Common myeloid progenitor, CD34-positive (primary cell): ENCODE measurements around the gene HPGDS.
"Not testable (repeated sequence)": the region's sequence is repeated elsewhere in the genome, so short reads cannot be mapped to it uniquely, and the experiment has no call there.

Experiments used
- CTCF ChIA-PET: fragments of 350-600 bp; sonication (Branson Sonifier 250); formaldehyde crosslinking; loops from one replicate; lab custom pipeline; 2021; ENCODE audit warnings: antibody characterized with exemption; lab: Charles Lee
- POLR2A ChIA-PET: fragments of 350-600 bp; sonication (Branson Sonifier 250); formaldehyde crosslinking; loops from one replicate; lab custom pipeline; 2021; ENCODE audit warnings: antibody characterized with exemption; lab: Charles Lee
- DNase-seq, 3 donors: peaks; one replicate each; pipeline versions ENCODE4 v3.0.0 to v3.0.0-alpha.2; 2013
- H3K27ac ChIP-seq, 2 experiments: 1 replicate in 1 of 2; 2 replicates in 1 of 2; pipeline ENCODE4 v1.7.0; 2013; ENCODE audit warnings: inconsistent platforms in 2 of 2, low read length in 2 of 2, mild to moderate bottlenecking in 2 of 2, low read depth in 1 of 2, moderate library complexity in 1 of 2; ENCODE audit not compliant: severe bottlenecking in 2 of 2, insufficient read depth in 1 of 2, poor library complexity in 1 of 2
- H3K27me3 ChIP-seq, 5 experiments: replicated peaks in 2 of 5; 1 replicate in 3 of 5; 2 replicates in 2 of 5; pipeline versions ENCODE4 v1.6.1 to v1.7.0; 2013; ENCODE audit warnings: low read length in 4 of 5, mild to moderate bottlenecking in 2 of 5, moderate library complexity in 2 of 5, inconsistent platforms in 1 of 5; ENCODE audit not compliant: insufficient read depth in 5 of 5, control insufficient read depth in 4 of 5
- H3K36me3 ChIP-seq, 4 experiments: 1 replicate in 2 of 4; 2 replicates in 2 of 4; pipeline versions ENCODE4 v1.6.1 to v1.7.0; 2013; ENCODE audit warnings: low read length in 3 of 4, control low read depth in 1 of 4, mild to moderate bottlenecking in 1 of 4; ENCODE audit not compliant: control insufficient read depth in 4 of 4, insufficient read depth in 4 of 4
- H3K4me1 ChIP-seq, 4 experiments: 1 replicate in 3 of 4; 2 replicates in 1 of 4; pipeline versions ENCODE4 v1.6.1 to v1.7.1; 2013; ENCODE audit warnings: low read length in 3 of 4, mild to moderate bottlenecking in 3 of 4, control low read depth in 1 of 4, inconsistent platforms in 1 of 4, moderate library complexity in 1 of 4; ENCODE audit not compliant: control insufficient read depth in 4 of 4, insufficient read depth in 4 of 4; ENCODE audit errors: control extremely low read depth in 1 of 4
- H3K4me3 ChIP-seq, 7 experiments: 1 replicate in 4 of 7; 2 replicates in 3 of 7; pipeline versions ENCODE4 v1.5.1 to v1.7.0; 2013; ENCODE audit warnings: mild to moderate bottlenecking in 7 of 7, low read length in 6 of 7, moderate library complexity in 6 of 7, inconsistent platforms in 2 of 7, low read depth in 2 of 7, control low read depth in 1 of 7; ENCODE audit not compliant: insufficient read depth in 4 of 7, control insufficient read depth in 1 of 7; ENCODE audit errors: extremely low read depth in 1 of 7
- H3K9me3 ChIP-seq, 5 experiments: 1 replicate in 4 of 5; 2 replicates in 1 of 5; pipeline versions ENCODE4 v1.6.1 to v1.7.1; 2013; ENCODE audit warnings: low read length in 4 of 5, mild to moderate bottlenecking in 2 of 5, inconsistent platforms in 1 of 5, low read depth in 1 of 5, moderate library complexity in 1 of 5; ENCODE audit not compliant: control insufficient read depth in 4 of 5, insufficient read depth in 2 of 5; ENCODE audit errors: control extremely low read depth in 1 of 5
- WGBS: methylation state at CpG from one replicate; pipeline ENCODE4 v1.1.5; 2013; ENCODE audit not compliant: insufficient coverage; 5-methylcytosine and 5-hydroxymethylcytosine counted together

The HPGDS gene

GRCh38 chr4:94341481-94342370 is 910 bp downstream of the HPGDS start:
- H3K27me3 ChIP-seq: no peaks in the 10 kb centered on the region
- peak overlapping the region in 1 of 2 experiments; percentile 30 for H3K27ac ChIP-seq
- H3K36me3 ChIP-seq: no peaks in the 10 kb centered on the region
- DNase-seq: peak in 1 of 3 donors; percentile 30
- H3K9me3 ChIP-seq: no peaks in the 10 kb centered on the region
- H3K4me1 ChIP-seq: peaks cover 27 to 77% (median 48%) of the 10 kb centered on the region in 4 experiments
- WGBS: 100% methylated on average over 2 of the region's 3 CpGs
- CTCF ChIA-PET: interaction anchor here (0.9 to 4.0 kb wide), 5 partner anchors 9 to 66 kb away, joined by 3 to 19 read pairs (median 5); no protein-coding TSS in a partner anchor
- peak overlapping the region in 4 of 7 experiments; percentile 19 to 56 (median 47) for H3K4me3 ChIP-seq
- POLR2A ChIA-PET: interaction anchor here (0.6 kb wide), 1 partner anchor 661 kb away, joined by 5 read pairs; no protein-coding TSS in a partner anchor

DNA sequence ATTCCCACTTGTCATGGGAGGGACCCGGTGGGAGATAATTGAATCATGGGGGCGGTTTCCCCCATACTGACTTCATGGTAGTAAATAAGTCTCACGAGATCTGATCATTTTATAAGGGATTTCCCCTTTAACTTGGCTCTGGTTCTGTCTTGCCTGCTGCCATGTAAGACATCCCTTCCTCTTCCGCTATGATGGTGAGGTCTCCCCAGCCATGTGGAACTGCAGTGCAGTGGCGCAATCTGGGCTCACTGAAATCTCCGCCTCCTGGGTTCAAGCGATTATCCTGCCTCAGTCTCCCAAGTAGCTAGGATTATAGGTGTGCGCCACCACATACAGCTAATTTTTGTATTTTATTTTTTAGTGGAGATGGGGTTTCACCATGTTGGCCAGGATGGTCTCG is 2.9 kb downstream of the HPGDS start:
- 64% methylated on average over 6 of the region's 9 CpGs for WGBS
- ChIA-PET POLR2A (no interaction called here), CTCF (interaction anchor here (0.8 to 2.1 kb wide), 4 partner anchors 15 to 63 kb away, joined by 3 to 5 read pairs (median 4); no protein-coding TSS in a partner anchor)
- peak in 2 of 3 donors; percentile 62 to 73 for DNase-seq
- Histone ChIP-seq H3K4me3 (peak overlapping the region in 2 of 7 experiments; percentile 25 to 64), H3K27ac (peak overlapping the region in 1 of 2 experiments; percentile 44), H3K4me1 (peaks cover 20 to 58% (median 34%) of the 10 kb centered on the region in 4 experiments), H3K36me3 (no peaks in the 10 kb centered on the region), H3K9me3 (no peaks in the 10 kb centered on the region), H3K27me3 (no peaks in the 10 kb centered on the region)

GRCh38 chr4:94338681-94339351 is 3.8 kb downstream of the HPGDS start:
- Histone ChIP-seq H3K4me3 (peak overlapping the region in 4 of 7 experiments; percentile 32 to 64 (median 34)), H3K36me3 (no peaks in the 10 kb centered on the region), H3K4me1 (peaks cover 14 to 48% (median 30%) of the 10 kb centered on the region in 4 experiments), H3K9me3 (no peaks in the 10 kb centered on the region), H3K27ac (peak overlapping the region; percentile 11 to 44), H3K27me3 (no peaks in the 10 kb centered on the region)
- ChIA-PET POLR2A (no interaction called here), CTCF (interaction anchor here (0.9 to 2.1 kb wide), 3 partner anchors 14 to 33 kb away, joined by 4 to 5 read pairs (median 4); no protein-coding TSS in a partner anchor)
- DNase-seq: peak in 2 of 3 donors; percentile 66 to 81
- WGBS: 25% methylated on average over 1 of the region's 4 CpGs

GRCh38 chr4:94336791-94337190 is 5.8 kb downstream of the HPGDS start:
- DNase-seq, H3K9me3 ChIP-seq, H3K36me3 ChIP-seq, H3K4me3 ChIP-seq, POLR2A ChIA-PET, H3K27ac ChIP-seq, H3K27me3 ChIP-seq: not testable (repeated sequence)
- CTCF ChIA-PET: interaction anchor here (1.3 kb wide), 1 partner anchor 53 kb away, joined by 4 read pairs; no protein-coding TSS in a partner anchor
- WGBS: 83% methylated on average over 2 of the region's 5 CpGs
- peaks cover 7 to 32% (median 16%) of the 10 kb centered on the region in 4 experiments for H3K4me1 ChIP-seq

DNA sequence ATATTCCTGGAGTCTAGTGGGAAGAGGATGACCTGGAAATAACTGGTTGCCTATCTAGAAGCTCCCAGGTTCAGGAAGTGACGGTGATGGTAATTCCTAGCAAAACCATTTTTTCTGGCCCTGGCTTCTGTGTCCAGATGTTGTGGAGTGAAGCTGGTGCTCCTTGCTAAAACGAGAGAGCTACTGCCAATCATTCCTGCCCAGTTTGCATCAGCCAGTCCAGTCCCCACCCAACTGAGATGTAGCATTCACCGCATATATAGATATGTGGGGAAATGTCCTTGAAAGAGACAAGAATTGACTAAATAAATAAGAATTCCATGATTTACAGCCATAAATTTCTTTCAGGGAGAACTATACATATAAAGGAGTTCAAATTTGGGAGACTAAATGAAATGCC is 6.3 kb downstream of the HPGDS start:
- H3K9me3 ChIP-seq: no peaks in the 10 kb centered on the region
- CTCF ChIA-PET: interaction anchor here (1.3 kb wide), 1 partner anchor 54 kb away, joined by 4 read pairs; no protein-coding TSS in a partner anchor
- peaks cover 0 to 11% (median 4%) of the 10 kb centered on the region in 4 experiments for H3K36me3 ChIP-seq
- POLR2A ChIA-PET: interaction anchor here (0.6 kb wide), 1 partner anchor 210 kb away, joined by 3 read pairs; no protein-coding TSS in a partner anchor
- peaks cover 7 to 28% (median 13%) of the 10 kb centered on the region in 4 experiments for H3K4me1 ChIP-seq
- no peaks in the 10 kb centered on the region for H3K27me3 ChIP-seq
- no peak for DNase-seq
- H3K27ac ChIP-seq: no peak overlapping the region
- no CpG with 5 or more reads among the region's 3 CpGs for WGBS
- H3K4me3 ChIP-seq: no peak overlapping the region

DNA sequence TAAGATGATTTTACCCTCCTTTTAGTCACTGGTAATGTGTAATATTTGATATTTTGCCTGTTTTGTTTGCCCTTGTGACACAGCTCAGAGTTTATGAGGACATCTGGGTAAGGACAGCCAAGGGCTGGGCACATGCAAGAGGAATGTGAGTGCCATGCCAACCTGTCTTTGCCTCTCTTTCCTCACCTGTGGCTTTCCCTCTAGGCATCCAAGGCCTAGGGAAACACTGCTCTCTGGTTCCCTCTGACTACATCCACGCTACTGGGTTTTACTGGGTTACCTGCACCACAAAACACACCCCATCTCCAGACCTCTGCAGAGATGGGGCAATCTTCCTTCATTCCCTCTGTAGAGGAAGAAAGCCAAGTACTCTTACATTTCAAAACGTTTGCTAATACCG is 7.7 kb downstream of the HPGDS start:
- WGBS: 100% methylated on average over 1 of the region's 3 CpGs
- no peak for DNase-seq
- ChIA-PET CTCF (interaction anchor here (1.1 to 4.0 kb wide), 4 partner anchors 11 to 239 kb away, joined by 3 to 18 read pairs (median 4); no protein-coding TSS in a partner anchor), POLR2A (no interaction called here)
- Histone ChIP-seq H3K9me3 (no peaks in the 10 kb centered on the region), H3K36me3 (peaks cover 0 to 14% (median 4%) of the 10 kb centered on the region in 4 experiments), H3K4me1 (peaks cover 7 to 25% (median 13%) of the 10 kb centered on the region in 4 experiments), H3K27ac (no peak overlapping the region), H3K4me3 (no peak overlapping the region), H3K27me3 (no peaks in the 10 kb centered on the region)
